Parathyroid adenoma (tissue), 2 donors: ENCODE results near the gene XAB2.

Source experiments
- H2AFZ ChIP-seq: fragments of 300-600 bp; sonication (generic); one replicate; pipeline ENCODE4 v1.7.0; 2017; ENCODE audit warnings: antibody characterized with exemption, mild to moderate bottlenecking
- H3K27ac ChIP-seq: fragments of 300-600 bp; sonication (generic); one replicate; pipeline ENCODE4 v1.7.0; 2017
- H3K27me3 ChIP-seq: fragments of 300-600 bp; sonication (generic); one replicate; pipeline ENCODE4 v1.7.0; 2017; ENCODE audit warnings: low read length; ENCODE audit not compliant: control insufficient read depth, insufficient read depth
- H3K36me3 ChIP-seq: fragments of 300-600 bp; sonication (generic); one replicate; pipeline ENCODE4 v1.7.0; 2017; ENCODE audit warnings: low read length; ENCODE audit not compliant: control insufficient read depth, insufficient read depth
- H3K4me1 ChIP-seq: fragments of 300-600 bp; sonication (generic); one replicate; pipeline ENCODE4 v1.7.0; 2017; ENCODE audit warnings: control low read depth
- H3K4me2 ChIP-seq: fragments of 300-600 bp; sonication (generic); one replicate; pipeline ENCODE4 v1.7.0; 2017; ENCODE audit warnings: low read length
- H3K4me3 ChIP-seq: fragments of 300-600 bp; sonication (generic); one replicate; pipeline ENCODE4 v1.7.0; 2017; ENCODE audit warnings: low read depth, low read length
- H3K79me2 ChIP-seq: fragments of 300-600 bp; sonication (generic); one replicate; pipeline ENCODE4 v1.7.0; 2017; ENCODE audit warnings: control low read depth
- H3K9ac ChIP-seq: fragments of 300-600 bp; sonication (generic); one replicate; pipeline ENCODE4 v1.7.0; 2017; ENCODE audit warnings: mild to moderate bottlenecking
- H3K9me3 ChIP-seq: fragments of 300-600 bp; sonication (generic); one replicate; pipeline ENCODE4 v1.7.0; 2017; ENCODE audit warnings: low read length; ENCODE audit not compliant: control insufficient read depth
- CTCF ChIP-seq: fragments of 300-600 bp; sonication (generic); IDR thresholded peaks from one replicate; pipeline ENCODE4 v1.7.0; 2017; ENCODE audit warnings: antibody characterized with exemption, mild to moderate bottlenecking
- donor health status: primary hyperparathyroidism.

XAB2 gene

GRCh38 chr19:7603919-7604318, 25.4 kb downstream of the XAB2 start:
- Histone ChIP-seq H3K27ac (no peak overlapping the region), H3K27me3 (no peaks in the 10 kb centered on the region), H3K36me3 (no peaks in the 10 kb centered on the region), H3K79me2 (no peaks in the 10 kb centered on the region), H3K4me3 (no peak overlapping the region), H3K4me1 (peaks cover 6% of the 10 kb centered on the region), H3K9me3 (no peaks in the 10 kb centered on the region), H3K9ac (no peak overlapping the region), H2AFZ (no peak overlapping the region), H3K4me2 (no peak overlapping the region)
- no peak for TF ChIP-seq CTCF

- peak overlapping the region; percentile 2 for H3K27ac ChIP-seq
- H3K36me3 ChIP-seq = no peaks in the 10 kb centered on the region
- no peak for TF ChIP-seq CTCF
- no peak overlapping the region for H3K9ac ChIP-seq
- H3K4me1 ChIP-seq = peaks cover 6% of the 10 kb centered on the region
- no peak overlapping the region for H3K4me3 ChIP-seq
- no peaks in the 10 kb centered on the region for H3K9me3 ChIP-seq
- H3K27me3 ChIP-seq = no peaks in the 10 kb centered on the region
- no peaks in the 10 kb centered on the region for H3K79me2 ChIP-seq
- H3K4me2 ChIP-seq = no peak overlapping the region
- H2AFZ ChIP-seq = no peak overlapping the region
Measured at GRCh38 chr19:7602935-7603497, 26.3 kb downstream of the XAB2 start.

DNA sequence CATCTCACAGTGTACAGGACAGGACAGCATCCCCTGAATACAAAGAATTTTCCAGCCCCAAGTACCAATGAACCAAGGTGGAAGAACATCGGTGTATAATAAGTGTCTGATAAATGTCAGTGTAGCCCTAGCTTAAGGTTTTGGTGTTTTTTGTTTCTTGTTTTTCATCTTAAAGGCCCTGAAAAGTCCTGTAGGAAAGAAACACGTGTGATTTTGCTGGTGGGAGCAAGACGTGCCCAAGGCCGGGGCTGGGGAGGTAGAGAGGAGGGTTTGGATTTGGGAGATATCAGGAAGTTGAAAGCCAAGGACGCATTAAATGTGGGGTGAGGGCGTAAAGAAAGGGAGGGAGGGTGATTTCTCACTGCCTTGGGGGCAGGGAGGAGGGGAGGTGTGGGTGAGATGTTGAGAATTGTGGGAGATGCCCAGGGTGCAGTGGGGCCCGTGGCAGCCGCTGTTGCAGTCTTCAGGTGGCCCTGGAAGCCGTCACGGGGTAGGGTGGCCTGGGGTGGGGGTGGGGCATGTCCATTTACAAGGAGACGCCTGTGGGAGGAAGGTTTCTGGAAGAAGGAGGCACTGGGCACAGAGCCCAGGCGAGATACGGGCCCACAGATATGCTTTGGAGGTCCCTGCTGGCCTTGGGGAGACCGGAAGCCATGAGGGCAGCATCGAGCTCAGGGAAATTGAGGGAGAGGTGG, 27.0 kb downstream of the XAB2 start:
- Histone ChIP-seq H3K27ac (peak overlapping the region; percentile 2), H3K79me2 (no peaks in the 10 kb centered on the region), H3K4me3 (no peak overlapping the region), H3K27me3 (no peaks in the 10 kb centered on the region), H2AFZ (no peak overlapping the region), H3K9ac (no peak overlapping the region), H3K36me3 (no peaks in the 10 kb centered on the region), H3K9me3 (no peaks in the 10 kb centered on the region), H3K4me2 (no peak overlapping the region), H3K4me1 (peaks cover 6% of the 10 kb centered on the region)
- no peak for TF ChIP-seq CTCF

DNA sequence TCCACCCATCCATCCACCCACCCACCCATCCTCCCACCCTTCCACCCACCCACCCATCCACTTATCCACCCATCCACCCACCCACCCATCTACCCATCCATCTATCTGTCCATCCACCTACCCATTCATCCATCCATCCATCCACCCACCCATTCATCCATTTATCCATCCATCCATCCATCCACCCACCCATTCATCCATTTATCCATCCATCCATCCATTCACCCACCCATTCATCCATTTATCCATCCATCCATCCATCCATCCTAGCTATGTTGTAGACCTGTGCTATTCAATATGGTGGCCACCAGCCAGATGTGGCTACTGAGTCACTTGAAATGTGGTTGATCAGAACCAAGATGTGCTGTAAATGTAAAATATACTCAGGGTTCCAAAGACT, 28.6 kb downstream of the XAB2 start:
- Histone ChIP-seq H2AFZ (no peak overlapping the region), H3K4me3 (no peak overlapping the region), H3K36me3 (no peaks in the 10 kb centered on the region), H3K4me2 (no peak overlapping the region), H3K4me1 (peaks cover 8% of the 10 kb centered on the region), H3K79me2 (no peaks in the 10 kb centered on the region), H3K27ac (no peak overlapping the region), H3K9ac (no peak overlapping the region), H3K27me3 (no peaks in the 10 kb centered on the region), H3K9me3 (no peaks in the 10 kb centered on the region)
- TF ChIP-seq CTCF = no peak

GRCh38 chr19:7598180-7598579, 31.2 kb downstream of the XAB2 start:
- no peaks in the 10 kb centered on the region for H3K27me3 ChIP-seq
- H3K27ac ChIP-seq = no peak overlapping the region
- no peaks in the 10 kb centered on the region for H3K79me2 ChIP-seq
- TF ChIP-seq CTCF = no peak
- no peaks in the 10 kb centered on the region for H3K9me3 ChIP-seq
- H3K4me2 ChIP-seq = no peak overlapping the region
- H3K9ac ChIP-seq = no peak overlapping the region
- peaks cover 8% of the 10 kb centered on the region for H3K4me1 ChIP-seq
- H3K4me3 ChIP-seq = no peak overlapping the region
- no peak overlapping the region for H2AFZ ChIP-seq
- no peaks in the 10 kb centered on the region for H3K36me3 ChIP-seq
